K562 (cell line): ENCODE data around the gene ASPHD1.

ENCODE experiments used
- TCF3 ChIP-seq: sonication (generic); formaldehyde crosslinking; IDR thresholded peaks from 2 replicates; pipeline ENCODE4 v1.4.0; 2020; ENCODE audit warnings: mild to moderate bottlenecking, missing genetic modification reagents
- TEAD4 ChIP-seq, 2 experiments: sonication (generic) in 1 of 2; formaldehyde crosslinking in 1 of 2; IDR thresholded peaks; 2 replicates each; pipeline versions ENCODE4 v1.6.1 to v1.8.0; 2012 to 2022; ENCODE audit warnings: borderline replicate concordance in 1 of 2, inconsistent platforms in 1 of 2, low read length in 1 of 2, mild to moderate bottlenecking in 1 of 2, missing genetic modification reagents in 1 of 2
- ZMIZ1 ChIP-seq, 2 experiments: fragments of 150-350 bp in 1 of 2; IDR thresholded peaks; 2 replicates each; pipeline ENCODE4 v1.6.1; 2012 to 2016; ENCODE audit warnings: low read depth in 2 of 2, low read length in 2 of 2, mild to moderate bottlenecking in 1 of 2, moderate library complexity in 1 of 2
- ZNF140 ChIP-seq: fragments of 250-450 bp; sonication (Bioruptor Pico); IDR thresholded peaks from 2 replicates; pipeline ENCODE4 v1.8.0; 2021; ENCODE audit warnings: moderate library complexity, mild to moderate bottlenecking, inconsistent platforms
- TF ChIP-seq, protein P1 (sequence below), 3 experiments: IDR thresholded peaks in 2 of 3; conservative IDR thresholded peaks in 1 of 3; 2 replicates each; pipeline ENCODE4 v1.5.1; 2011 to 2012; ENCODE audit warnings: low read length in 3 of 3, mild to moderate bottlenecking in 3 of 3, control low read depth in 2 of 3, improper control_type of control experiment in 1 of 3, inconsistent platforms in 1 of 3, low read depth in 1 of 3, mixed read lengths in 1 of 3, moderate library complexity in 1 of 3; ENCODE audit not compliant: insufficient read depth in 2 of 3
- TF ChIP-seq, protein P2 (sequence below): fragments of 250-450 bp; sonication (Bioruptor Pico); IDR thresholded peaks from 2 replicates; pipeline ENCODE4 v1.5.0; 2021; ENCODE audit warnings: mild to moderate bottlenecking, borderline replicate concordance

- no peak for TF ChIP-seq TCF3
- TF ChIP-seq, protein P1, sequence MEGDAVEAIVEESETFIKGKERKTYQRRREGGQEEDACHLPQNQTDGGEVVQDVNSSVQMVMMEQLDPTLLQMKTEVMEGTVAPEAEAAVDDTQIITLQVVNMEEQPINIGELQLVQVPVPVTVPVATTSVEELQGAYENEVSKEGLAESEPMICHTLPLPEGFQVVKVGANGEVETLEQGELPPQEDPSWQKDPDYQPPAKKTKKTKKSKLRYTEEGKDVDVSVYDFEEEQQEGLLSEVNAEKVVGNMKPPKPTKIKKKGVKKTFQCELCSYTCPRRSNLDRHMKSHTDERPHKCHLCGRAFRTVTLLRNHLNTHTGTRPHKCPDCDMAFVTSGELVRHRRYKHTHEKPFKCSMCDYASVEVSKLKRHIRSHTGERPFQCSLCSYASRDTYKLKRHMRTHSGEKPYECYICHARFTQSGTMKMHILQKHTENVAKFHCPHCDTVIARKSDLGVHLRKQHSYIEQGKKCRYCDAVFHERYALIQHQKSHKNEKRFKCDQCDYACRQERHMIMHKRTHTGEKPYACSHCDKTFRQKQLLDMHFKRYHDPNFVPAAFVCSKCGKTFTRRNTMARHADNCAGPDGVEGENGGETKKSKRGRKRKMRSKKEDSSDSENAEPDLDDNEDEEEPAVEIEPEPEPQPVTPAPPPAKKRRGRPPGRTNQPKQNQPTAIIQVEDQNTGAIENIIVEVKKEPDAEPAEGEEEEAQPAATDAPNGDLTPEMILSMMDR (IDR thresholded peaks at IDR 0.05 in 2 of 3, conservative IDR thresholded peaks at IDR 0.05 in 1 of 3; ENCODE audit: insufficient read depth in 2 of 3, low read depth in 1 of 3, low read length in 3 of 3) = no peak
- TF ChIP-seq ZMIZ1 (IDR thresholded peaks at IDR 0.05; ENCODE audit: low read depth in 2 of 2, low read length in 2 of 2) = no peak
- TF ChIP-seq TEAD4 (IDR thresholded peaks at IDR 0.05; ENCODE audit: low read length) = no peak
- no peak for TF ChIP-seq TEAD4 (CRISPR knock-in tag; IDR thresholded peaks at IDR 0.05; ENCODE audit: borderline replicate concordance)
- TF ChIP-seq, protein P2, sequence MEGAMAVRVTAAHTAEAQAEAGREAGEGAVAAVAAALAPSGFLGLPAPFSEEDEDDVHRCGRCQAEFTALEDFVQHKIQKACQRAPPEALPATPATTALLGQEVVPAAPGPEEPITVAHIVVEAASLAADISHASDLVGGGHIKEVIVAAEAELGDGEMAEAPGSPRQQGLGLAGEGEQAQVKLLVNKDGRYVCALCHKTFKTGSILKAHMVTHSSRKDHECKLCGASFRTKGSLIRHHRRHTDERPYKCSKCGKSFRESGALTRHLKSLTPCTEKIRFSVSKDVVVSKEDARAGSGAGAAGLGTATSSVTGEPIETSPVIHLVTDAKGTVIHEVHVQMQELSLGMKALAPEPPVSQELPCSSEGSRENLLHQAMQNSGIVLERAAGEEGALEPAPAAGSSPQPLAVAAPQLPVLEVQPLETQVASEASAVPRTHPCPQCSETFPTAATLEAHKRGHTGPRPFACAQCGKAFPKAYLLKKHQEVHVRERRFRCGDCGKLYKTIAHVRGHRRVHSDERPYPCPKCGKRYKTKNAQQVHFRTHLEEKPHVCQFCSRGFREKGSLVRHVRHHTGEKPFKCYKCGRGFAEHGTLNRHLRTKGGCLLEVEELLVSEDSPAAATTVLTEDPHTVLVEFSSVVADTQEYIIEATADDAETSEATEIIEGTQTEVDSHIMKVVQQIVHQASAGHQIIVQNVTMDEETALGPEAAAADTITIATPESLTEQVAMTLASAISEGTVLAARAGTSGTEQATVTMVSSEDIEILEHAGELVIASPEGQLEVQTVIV (CRISPR knock-in tag) = no peak
- TF ChIP-seq ZNF140 (CRISPR knock-in tag) = no peak
Observed at GRCh38 chr16:29891525-29892457, 8.5 kb upstream of the ASPHD1 start.
